Measurements from ENCODE around the gene TMEM204.

Gene TMEM204

DNA sequence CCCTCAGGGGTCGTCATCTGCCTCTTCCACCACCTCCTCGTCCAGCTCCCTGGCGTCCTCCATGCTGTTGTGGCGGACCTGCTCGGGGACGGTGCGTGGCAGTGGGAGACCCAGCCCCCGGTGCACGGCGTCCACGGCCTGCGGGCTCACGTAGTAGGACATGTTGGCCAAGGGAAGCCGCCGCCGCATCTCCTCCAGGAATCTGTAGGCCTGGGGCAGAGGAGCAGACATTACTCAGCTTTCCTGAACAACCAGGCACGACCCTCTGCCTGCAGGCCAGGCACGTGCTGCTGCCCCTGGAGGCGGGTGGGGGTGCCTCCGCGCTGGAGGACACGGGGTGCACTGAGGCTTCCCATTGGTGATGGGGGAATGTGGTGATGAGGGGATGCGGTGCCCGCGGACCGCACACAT, 22.5 kb upstream of the TMEM204 start:
- H3K9me3 ChIP-seq (ENCODE audit: insufficient read depth, low read length) = no peaks in the 10 kb centered on the region
- H3K4me3 ChIP-seq (ENCODE audit: low read length) = no peak overlapping the region
- H3K79me2 ChIP-seq (ENCODE audit: low read length) = no peaks in the 10 kb centered on the region
- no peak for TF ChIP-seq EZH2phosphoT487 (IDR thresholded peaks at IDR 0.05; ENCODE audit: low read depth)
- TF ChIP-seq, protein P1, sequence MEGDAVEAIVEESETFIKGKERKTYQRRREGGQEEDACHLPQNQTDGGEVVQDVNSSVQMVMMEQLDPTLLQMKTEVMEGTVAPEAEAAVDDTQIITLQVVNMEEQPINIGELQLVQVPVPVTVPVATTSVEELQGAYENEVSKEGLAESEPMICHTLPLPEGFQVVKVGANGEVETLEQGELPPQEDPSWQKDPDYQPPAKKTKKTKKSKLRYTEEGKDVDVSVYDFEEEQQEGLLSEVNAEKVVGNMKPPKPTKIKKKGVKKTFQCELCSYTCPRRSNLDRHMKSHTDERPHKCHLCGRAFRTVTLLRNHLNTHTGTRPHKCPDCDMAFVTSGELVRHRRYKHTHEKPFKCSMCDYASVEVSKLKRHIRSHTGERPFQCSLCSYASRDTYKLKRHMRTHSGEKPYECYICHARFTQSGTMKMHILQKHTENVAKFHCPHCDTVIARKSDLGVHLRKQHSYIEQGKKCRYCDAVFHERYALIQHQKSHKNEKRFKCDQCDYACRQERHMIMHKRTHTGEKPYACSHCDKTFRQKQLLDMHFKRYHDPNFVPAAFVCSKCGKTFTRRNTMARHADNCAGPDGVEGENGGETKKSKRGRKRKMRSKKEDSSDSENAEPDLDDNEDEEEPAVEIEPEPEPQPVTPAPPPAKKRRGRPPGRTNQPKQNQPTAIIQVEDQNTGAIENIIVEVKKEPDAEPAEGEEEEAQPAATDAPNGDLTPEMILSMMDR (IDR thresholded peaks at IDR 0.05; ENCODE audit: low read depth, low read length) = no peak
- no peak overlapping the region for H3K27ac ChIP-seq (ENCODE audit: low read length)
- no peak overlapping the region for H3K9ac ChIP-seq (ENCODE audit: low read length)
- H2AFZ ChIP-seq (ENCODE audit: low read depth, low read length) = no peak overlapping the region
- H3K4me1 ChIP-seq (ENCODE audit: low read length) = no peaks in the 10 kb centered on the region
- no peaks in the 10 kb centered on the region for H3K27me3 ChIP-seq (ENCODE audit: low read depth, low read length)
- no peak overlapping the region for H3K4me2 ChIP-seq (ENCODE audit: low read length)
- H4K20me1 ChIP-seq (ENCODE audit: insufficient read depth, low read length) = no peaks in the 10 kb centered on the region
- peaks cover 16% of the 10 kb centered on the region for H3K36me3 ChIP-seq (replicated peaks; ENCODE audit: low read depth, low read length)

DNA sequence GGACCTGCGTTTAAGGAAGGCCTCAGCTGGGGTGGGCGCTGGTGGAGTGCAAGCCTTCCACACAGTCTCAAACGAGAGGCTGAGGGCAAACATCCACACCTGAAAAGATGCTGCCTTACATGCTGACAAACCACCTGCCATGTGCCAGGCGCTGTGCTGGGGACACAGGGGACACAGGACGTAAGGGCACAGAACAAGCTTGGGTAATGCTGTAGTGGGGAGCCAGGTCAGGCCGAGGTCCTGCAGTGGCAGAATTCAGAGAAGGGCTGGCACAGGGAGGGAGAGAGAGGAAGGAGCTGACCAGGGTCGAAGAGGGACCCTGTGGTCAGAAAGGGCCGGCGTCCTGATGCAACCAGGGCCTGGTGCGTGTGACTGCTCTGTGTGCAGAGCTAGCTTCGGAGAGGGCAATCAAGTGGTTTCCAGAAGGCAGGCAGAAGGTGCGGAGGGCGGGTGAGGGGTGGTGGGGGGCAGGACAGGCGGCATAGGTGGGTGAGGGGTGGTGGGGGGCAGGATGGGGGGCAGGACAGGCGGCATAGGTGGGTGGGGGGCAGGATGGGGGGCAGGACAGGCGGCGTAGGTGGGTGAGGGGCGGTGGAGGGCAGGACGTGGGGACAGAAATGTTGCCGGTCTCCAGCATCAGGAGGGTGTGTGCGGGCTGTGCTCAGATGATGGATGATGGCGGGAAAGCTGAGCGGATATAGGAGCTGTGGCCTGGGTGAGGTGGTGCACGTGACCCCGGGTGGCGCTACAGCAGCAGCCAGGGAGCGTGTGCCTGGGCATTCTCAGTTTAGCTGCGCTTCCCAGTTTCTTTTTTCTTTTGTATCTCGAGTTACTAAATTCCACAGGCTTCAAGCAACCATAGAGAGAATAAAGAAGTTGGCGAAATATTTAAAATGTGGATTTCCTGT, 21.6 kb upstream of the TMEM204 start:
- no peak overlapping the region for H3K9ac ChIP-seq (ENCODE audit: low read length)
- H3K27ac ChIP-seq (ENCODE audit: low read length) = no peak overlapping the region
- H2AFZ ChIP-seq (ENCODE audit: low read depth, low read length) = no peak overlapping the region
- no peak overlapping the region for H3K4me2 ChIP-seq (ENCODE audit: low read length)
- H3K4me3 ChIP-seq (ENCODE audit: low read length) = no peak overlapping the region
- H3K4me1 ChIP-seq (ENCODE audit: low read length) = no peaks in the 10 kb centered on the region
- H3K9me3 ChIP-seq (ENCODE audit: insufficient read depth, low read length) = no peaks in the 10 kb centered on the region
- H3K27me3 ChIP-seq (ENCODE audit: low read depth, low read length) = no peaks in the 10 kb centered on the region
- no peak for TF ChIP-seq EZH2phosphoT487 (IDR thresholded peaks at IDR 0.05; ENCODE audit: low read depth)
- H4K20me1 ChIP-seq (ENCODE audit: insufficient read depth, low read length) = no peaks in the 10 kb centered on the region
- no peaks in the 10 kb centered on the region for H3K79me2 ChIP-seq (ENCODE audit: low read length)
- H3K36me3 ChIP-seq (replicated peaks; ENCODE audit: low read depth, low read length) = peaks cover 16% of the 10 kb centered on the region

DNA sequence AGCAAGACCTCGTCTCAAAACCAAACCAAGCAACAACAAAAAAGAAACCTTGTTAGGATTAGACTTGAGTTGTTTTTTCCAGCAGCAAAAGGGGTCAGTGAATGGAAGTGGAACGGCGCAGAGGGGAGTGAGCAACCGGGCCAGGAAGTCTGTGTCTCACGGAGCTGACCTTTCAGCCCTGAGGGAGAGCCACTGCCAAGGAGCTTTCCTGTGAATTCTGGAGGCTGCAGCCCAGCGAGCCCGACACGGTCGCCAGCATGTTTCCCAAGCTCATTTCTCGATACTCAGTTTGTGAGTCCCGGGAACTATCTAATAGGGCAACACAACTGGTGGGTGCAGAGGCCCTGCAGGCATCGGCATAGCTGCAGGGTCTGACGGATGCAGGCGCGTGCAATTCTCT, 20.7 kb upstream of the TMEM204 start:
- Histone ChIP-seq H3K4me1 (ENCODE audit: low read length) (no peaks in the 10 kb centered on the region), H3K27me3 (ENCODE audit: low read depth, low read length) (no peaks in the 10 kb centered on the region), H2AFZ (ENCODE audit: low read depth, low read length) (no peak overlapping the region), H4K20me1 (ENCODE audit: insufficient read depth, low read length) (no peaks in the 10 kb centered on the region), H3K36me3 (replicated peaks; ENCODE audit: low read depth, low read length) (peaks cover 16% of the 10 kb centered on the region), H3K4me3 (ENCODE audit: low read length) (no peak overlapping the region), H3K9me3 (ENCODE audit: insufficient read depth, low read length) (no peaks in the 10 kb centered on the region), H3K27ac (ENCODE audit: low read length) (no peak overlapping the region), H3K4me2 (ENCODE audit: low read length) (no peak overlapping the region), H3K79me2 (ENCODE audit: low read length) (no peaks in the 10 kb centered on the region), H3K9ac (ENCODE audit: low read length) (no peak overlapping the region)
- TF ChIP-seq, protein P1 (IDR thresholded peaks at IDR 0.05; ENCODE audit: low read depth, low read length) = no peak
- TF ChIP-seq EZH2phosphoT487 (IDR thresholded peaks at IDR 0.05; ENCODE audit: low read depth) = no peak

DNA sequence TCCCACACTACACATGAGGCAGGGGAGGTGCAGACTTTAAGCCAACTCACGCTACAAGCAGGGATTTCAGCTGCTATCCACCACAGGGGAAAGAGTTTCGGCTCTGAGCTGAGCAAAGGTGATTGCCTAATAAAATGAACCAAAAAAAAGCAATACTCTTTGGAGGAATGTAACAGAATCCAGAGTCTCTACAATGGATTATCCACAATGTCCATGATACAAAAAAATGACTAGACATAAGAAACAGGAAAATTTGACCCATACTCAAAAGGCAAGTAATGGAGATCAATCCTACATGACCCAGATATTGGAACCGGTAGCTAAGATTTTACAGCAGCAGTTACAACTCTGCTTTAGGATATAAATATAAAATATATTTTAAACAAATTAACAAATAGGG, 19.0 kb upstream of the TMEM204 start:
- Histone ChIP-seq H3K27ac (ENCODE audit: low read length) (no peak overlapping the region), H2AFZ (ENCODE audit: low read depth, low read length) (no peak overlapping the region), H3K4me1 (ENCODE audit: low read length) (no peaks in the 10 kb centered on the region), H4K20me1 (ENCODE audit: insufficient read depth, low read length) (no peaks in the 10 kb centered on the region), H3K4me3 (ENCODE audit: low read length) (no peak overlapping the region), H3K27me3 (ENCODE audit: low read depth, low read length) (no peaks in the 10 kb centered on the region), H3K9me3 (ENCODE audit: insufficient read depth, low read length) (no peaks in the 10 kb centered on the region), H3K79me2 (ENCODE audit: low read length) (no peaks in the 10 kb centered on the region), H3K36me3 (replicated peaks; ENCODE audit: low read depth, low read length) (peaks cover 16% of the 10 kb centered on the region), H3K4me2 (ENCODE audit: low read length) (no peak overlapping the region), H3K9ac (ENCODE audit: low read length) (no peak overlapping the region)
- no peak for TF ChIP-seq EZH2phosphoT487 (IDR thresholded peaks at IDR 0.05; ENCODE audit: low read depth)
- TF ChIP-seq, protein P1 (IDR thresholded peaks at IDR 0.05; ENCODE audit: low read depth, low read length) = no peak
